Cardiac fibroblast (primary cell): ENCODE results near the gene LGI1.

ENCODE experiments used
- DNase-seq, 2 donors: peaks; one replicate each; pipeline versions ENCODE4 v3.0.0 to v3.0.0-alpha.2; 2010; ENCODE audit warnings: low read depth in 2 of 2
- H3K4me3 ChIP-seq, 2 donors: replicated peaks in 1 of 2; 1 replicate in 1 of 2; 2 replicates in 1 of 2; pipeline ENCODE4 v1.5.1; 2011; ENCODE audit warnings: low read depth in 2 of 2, low read length in 2 of 2, mild to moderate bottlenecking in 2 of 2, moderate library complexity in 1 of 2
- TF ChIP-seq, protein P1 (sequence below): IDR thresholded peaks from one replicate; pipeline ENCODE4 v1.5.1; 2011; ENCODE audit warnings: low read depth, mild to moderate bottlenecking, low read length, inconsistent platforms

The LGI1 gene

DNA sequence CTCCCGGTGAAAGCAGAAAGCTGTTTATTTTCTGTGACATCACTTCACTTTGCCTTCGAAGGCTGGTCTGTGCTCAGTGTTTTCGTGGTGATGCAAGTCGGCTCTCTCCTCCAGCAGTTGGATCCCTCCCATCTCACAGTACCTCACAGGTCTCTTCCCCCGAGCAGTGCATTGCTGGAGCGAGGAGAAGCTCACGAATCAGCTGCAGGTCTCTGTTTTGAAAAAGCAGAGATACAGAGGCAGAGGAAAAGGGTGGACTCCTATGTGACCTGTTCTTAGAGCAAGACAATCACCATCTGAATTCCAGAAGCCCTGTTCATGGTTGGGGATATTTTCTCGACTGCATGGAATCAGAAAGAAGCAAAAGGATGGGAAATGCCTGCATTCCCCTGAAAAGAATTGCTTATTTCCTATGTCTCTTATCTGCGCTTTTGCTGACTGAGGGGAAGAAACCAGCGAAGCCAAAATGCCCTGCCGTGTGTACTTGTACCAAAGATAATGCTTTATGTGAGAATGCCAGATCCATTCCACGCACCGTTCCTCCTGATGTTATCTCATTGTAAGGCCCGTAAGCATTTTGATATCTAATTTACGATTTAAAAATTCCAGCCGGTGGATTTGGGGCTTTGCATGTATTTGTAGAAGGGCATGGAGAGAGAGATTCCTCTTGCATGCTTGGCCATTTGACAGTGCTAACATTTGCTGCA is at the start of gene LGI1:
TSS of gene LGI1 (plus strand) at position 136 of the 707 bp plus-strand sequence. CDS start at position 345, 209 bp downstream.
- peak; percentile 2 to 18 for DNase-seq
- TF ChIP-seq, protein P1, sequence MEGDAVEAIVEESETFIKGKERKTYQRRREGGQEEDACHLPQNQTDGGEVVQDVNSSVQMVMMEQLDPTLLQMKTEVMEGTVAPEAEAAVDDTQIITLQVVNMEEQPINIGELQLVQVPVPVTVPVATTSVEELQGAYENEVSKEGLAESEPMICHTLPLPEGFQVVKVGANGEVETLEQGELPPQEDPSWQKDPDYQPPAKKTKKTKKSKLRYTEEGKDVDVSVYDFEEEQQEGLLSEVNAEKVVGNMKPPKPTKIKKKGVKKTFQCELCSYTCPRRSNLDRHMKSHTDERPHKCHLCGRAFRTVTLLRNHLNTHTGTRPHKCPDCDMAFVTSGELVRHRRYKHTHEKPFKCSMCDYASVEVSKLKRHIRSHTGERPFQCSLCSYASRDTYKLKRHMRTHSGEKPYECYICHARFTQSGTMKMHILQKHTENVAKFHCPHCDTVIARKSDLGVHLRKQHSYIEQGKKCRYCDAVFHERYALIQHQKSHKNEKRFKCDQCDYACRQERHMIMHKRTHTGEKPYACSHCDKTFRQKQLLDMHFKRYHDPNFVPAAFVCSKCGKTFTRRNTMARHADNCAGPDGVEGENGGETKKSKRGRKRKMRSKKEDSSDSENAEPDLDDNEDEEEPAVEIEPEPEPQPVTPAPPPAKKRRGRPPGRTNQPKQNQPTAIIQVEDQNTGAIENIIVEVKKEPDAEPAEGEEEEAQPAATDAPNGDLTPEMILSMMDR = no peak
- no peak within 1 kb of the TSS for H3K4me3 ChIP-seq

DNA sequence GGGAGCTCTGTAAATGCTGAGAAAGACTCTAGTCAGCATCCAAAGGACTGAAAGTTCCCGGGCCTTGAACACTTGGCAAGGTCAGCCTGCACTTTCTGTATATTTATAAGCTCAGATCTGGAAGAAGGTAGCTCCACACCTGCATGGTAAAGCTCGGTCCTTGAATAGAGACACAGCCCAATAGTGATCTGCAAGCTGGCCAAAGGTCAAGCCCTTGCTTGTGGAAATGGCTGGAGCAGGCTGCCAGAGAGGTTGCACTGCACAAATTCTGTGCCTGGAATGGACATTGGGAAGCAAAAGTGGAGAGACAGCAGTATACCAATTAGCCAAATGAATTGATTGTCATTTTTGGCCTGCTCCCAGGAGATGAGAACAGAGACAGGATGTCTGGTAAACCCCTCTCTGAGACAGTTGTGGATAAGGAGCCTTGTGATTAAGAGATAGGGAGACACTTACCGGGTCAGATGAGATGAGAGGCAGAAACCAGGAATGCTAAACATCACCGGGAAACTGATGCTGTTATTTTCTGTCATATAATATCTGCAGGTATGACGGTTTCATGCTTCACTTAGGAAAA is 47.3 kb upstream of the LGI1 start:
- TF ChIP-seq, protein P1 = no peak
- no peak overlapping the region for H3K4me3 ChIP-seq
- no peak for DNase-seq

DNA sequence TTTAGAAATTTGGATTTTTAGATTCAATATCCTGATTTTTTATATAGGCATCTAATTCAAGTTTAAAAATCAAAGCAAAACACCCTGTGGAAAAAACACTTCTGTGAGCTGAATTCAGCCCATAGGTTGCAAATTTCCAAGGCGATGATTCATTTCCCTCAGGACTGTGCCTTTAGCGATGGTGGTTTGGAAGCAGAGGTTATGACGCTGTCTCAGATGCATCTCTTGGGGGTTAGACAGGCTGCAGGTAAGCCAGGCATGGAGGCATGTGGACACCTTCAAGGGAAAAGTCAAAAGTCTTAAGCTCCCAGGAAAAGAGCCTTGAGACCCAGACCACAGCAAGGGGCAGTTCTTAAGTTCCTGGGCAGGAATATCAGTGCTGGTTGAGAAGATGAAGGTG is 45.8 kb upstream of the LGI1 start:
- TF ChIP-seq, protein P1 = no peak
- DNase-seq = peak; percentile 5 to 76
- no peak overlapping the region for H3K4me3 ChIP-seq

DNA sequence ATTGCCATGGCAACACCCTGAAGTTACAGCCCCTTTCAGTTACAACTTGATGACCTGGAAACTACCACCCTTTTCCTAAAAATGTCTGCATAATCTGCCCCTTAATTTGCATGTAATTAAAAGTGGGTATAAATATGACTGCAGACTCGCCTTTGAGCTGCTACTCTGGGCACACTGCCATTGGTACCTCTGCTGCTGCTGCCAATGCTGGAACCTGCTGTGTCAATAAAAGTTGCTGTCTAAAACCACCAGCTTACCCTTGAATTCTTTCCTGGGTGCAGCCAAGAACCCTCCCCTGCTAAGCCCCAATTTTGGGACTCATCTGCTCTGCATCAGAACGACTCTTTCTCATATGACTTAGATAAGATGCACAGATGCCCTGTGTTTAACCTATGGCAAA is 45.1 kb upstream of the LGI1 start:
- no peak for DNase-seq
- TF ChIP-seq, protein P1 = no peak
- H3K4me3 ChIP-seq = no peak overlapping the region

DNA sequence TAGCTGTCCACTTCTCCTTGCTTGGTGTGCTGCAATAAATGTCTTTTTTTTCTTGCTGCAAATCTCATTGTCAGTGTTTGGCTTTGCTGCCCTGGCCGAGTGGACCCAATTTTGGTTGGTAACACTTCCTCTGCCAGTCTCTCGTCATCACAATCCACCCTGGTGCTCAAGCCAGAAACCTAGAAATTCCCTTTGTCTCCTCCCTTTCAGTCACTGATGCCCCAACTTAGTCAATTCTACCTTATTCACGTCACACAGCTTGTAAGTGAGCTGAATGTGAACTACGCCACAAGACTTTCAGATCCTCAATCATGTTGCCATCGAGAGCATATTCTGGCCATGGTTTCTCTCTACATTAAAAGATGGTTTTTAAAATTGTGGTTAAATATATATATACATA is 42.4 kb upstream of the LGI1 start:
- no peak for DNase-seq
- no peak overlapping the region for H3K4me3 ChIP-seq
- TF ChIP-seq, protein P1 = no peak

DNA sequence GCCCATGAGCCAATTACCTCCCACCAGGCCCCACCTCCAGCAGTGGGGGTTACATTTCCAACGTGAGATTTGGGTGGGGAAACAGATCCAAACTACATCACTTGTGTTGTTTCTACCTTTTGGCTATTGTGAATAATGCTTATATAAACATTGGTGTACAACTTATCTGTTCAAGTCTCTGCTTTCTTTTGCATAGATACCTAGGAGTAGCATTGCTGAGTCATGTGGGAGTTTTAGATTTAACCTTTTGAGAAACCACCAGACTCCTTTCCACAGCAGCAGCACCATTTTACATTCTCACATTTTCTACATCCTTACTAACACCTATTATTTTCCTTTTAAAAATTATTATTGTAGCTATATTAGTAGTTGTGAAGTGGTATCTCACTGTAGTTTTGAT is 41.0 kb upstream of the LGI1 start:
- no peak overlapping the region for H3K4me3 ChIP-seq
- TF ChIP-seq, protein P1 = no peak
- no peak for DNase-seq
